ENCODE data around the gene ZMIZ1. TPM values are rescaled to one million over a fixed set of nuclear protein-coding genes. Genes with fewer than 3 reads are reported as not detected.
"Not testable (repeated sequence)": the region's sequence is repeated elsewhere in the genome, so short reads cannot be mapped to it uniquely, and the experiment has no call there.

The ZMIZ1 gene
- total RNA-seq, 1 experiment from 2014 or later = 13.9 TPM

- no peak for DNase-seq (ENCODE audit: low read depth)
Measured at GRCh38 chr10:79031723-79032122, 37.0 kb upstream of the ZMIZ1 start.

GRCh38 chr10:79034271-79034876 is 34.4 kb upstream of the ZMIZ1 start:
- DNase-seq (ENCODE audit: low read depth) = no peak

GRCh38 chr10:79036416-79036815 is 32.4 kb upstream of the ZMIZ1 start:
- DNase-seq (ENCODE audit: low read depth) = not testable (repeated sequence)

- DNase-seq (ENCODE audit: low read depth) = no peak
Measured at GRCh38 chr10:79038104-79038840, 30.5 kb upstream of the ZMIZ1 start.

GRCh38 chr10:79038841-79039201 is 29.9 kb upstream of the ZMIZ1 start:
- DNase-seq (ENCODE audit: low read depth) = no peak

- DNase-seq (ENCODE audit: low read depth) = no peak
Measured at GRCh38 chr10:79042639-79043411, 25.9 kb upstream of the ZMIZ1 start.

- DNase-seq (ENCODE audit: low read depth) = no peak
Measured at GRCh38 chr10:79044036-79044632, 24.6 kb upstream of the ZMIZ1 start.

- DNase-seq (ENCODE audit: low read depth) = no peak
Measured at GRCh38 chr10:79044846-79045245, 23.9 kb upstream of the ZMIZ1 start.

- no peak for DNase-seq (ENCODE audit: low read depth)
Measured at GRCh38 chr10:79045566-79046175, 23.1 kb upstream of the ZMIZ1 start.

GRCh38 chr10:79046326-79046725 is 22.4 kb upstream of the ZMIZ1 start:
- DNase-seq (ENCODE audit: low read depth) = no peak

- DNase-seq (ENCODE audit: low read depth) = no peak
Measured at GRCh38 chr10:79046741-79047583, 21.8 kb upstream of the ZMIZ1 start.

- no peak for DNase-seq (ENCODE audit: low read depth)
Measured at GRCh38 chr10:79047584-79047874, 21.2 kb upstream of the ZMIZ1 start.

GRCh38 chr10:79047875-79048638 is 20.7 kb upstream of the ZMIZ1 start:
- DNase-seq (ENCODE audit: low read depth) = no peak

GRCh38 chr10:79048639-79049550 is 19.9 kb upstream of the ZMIZ1 start:
- DNase-seq (ENCODE audit: low read depth) = no peak

GRCh38 chr10:79049931-79050895 is 18.6 kb upstream of the ZMIZ1 start:
- DNase-seq (ENCODE audit: low read depth) = peak; percentile 30

- no peak for DNase-seq (ENCODE audit: low read depth)
Measured at GRCh38 chr10:79050896-79051555, 17.7 kb upstream of the ZMIZ1 start.

GRCh38 chr10:79051766-79052165 is 17.0 kb upstream of the ZMIZ1 start:
- DNase-seq (ENCODE audit: low read depth) = no peak
